H9 (cell line): Measurements from ENCODE around the gene CYP27C1. TPM values are rescaled to one million over a fixed set of nuclear protein-coding genes. Genes with fewer than 3 reads are reported as not detected.

Experiments
- DNase-seq: peaks from one replicate; pipeline ENCODE4 v3.0.0-alpha.2; 2017
- H2AFZ ChIP-seq: one replicate; pipeline ENCODE4 v1.6.1; 2013; ENCODE audit warnings: mild to moderate bottlenecking, low read length, control low read depth, moderate library complexity
- H2AK5ac ChIP-seq: 2 replicates; pipeline ENCODE4 v1.6.1; 2013; ENCODE audit warnings: low read length, control low read depth, mixed read lengths; ENCODE audit not compliant: insufficient read length
- H2BK120ac ChIP-seq: one replicate; pipeline ENCODE4 v1.6.1; 2013; ENCODE audit warnings: low read depth, mild to moderate bottlenecking, low read length, control low read depth, inconsistent platforms; ENCODE audit not compliant: poor library complexity, severe bottlenecking
- H2BK12ac ChIP-seq: 2 replicates; pipeline ENCODE4 v1.6.1; 2013; ENCODE audit warnings: low read length, control low read depth, mixed read lengths, low read depth; ENCODE audit not compliant: insufficient read length
- H2BK15ac ChIP-seq: 2 replicates; pipeline ENCODE4 v1.6.1; 2013; ENCODE audit warnings: low read depth, low read length, control low read depth
- H2BK20ac ChIP-seq: one replicate; pipeline ENCODE4 v1.6.1; 2013; ENCODE audit warnings: low read depth, mild to moderate bottlenecking, low read length, control low read depth, inconsistent platforms; ENCODE audit not compliant: poor library complexity, severe bottlenecking
- H2BK5ac ChIP-seq: 2 replicates; pipeline ENCODE4 v1.6.1; 2013; ENCODE audit warnings: low read length, control low read depth, mixed read lengths; ENCODE audit not compliant: insufficient read length
- H3K14ac ChIP-seq: 2 replicates; pipeline ENCODE4 v1.6.1; 2013; ENCODE audit warnings: low read length, control low read depth; ENCODE audit not compliant: insufficient read depth
- H3K18ac ChIP-seq: 2 replicates; pipeline ENCODE4 v1.6.1; 2013; ENCODE audit warnings: low read depth, mild to moderate bottlenecking, mixed read lengths, low read length, control low read depth; ENCODE audit not compliant: insufficient read length
- H3K23ac ChIP-seq: 2 replicates; pipeline ENCODE4 v1.6.1; 2013; ENCODE audit warnings: low read length, control low read depth, mixed read lengths, low read depth; ENCODE audit not compliant: insufficient read length
- H3K23me2 ChIP-seq: 2 replicates; pipeline ENCODE4 v1.6.1; 2013; ENCODE audit warnings: low read depth, mild to moderate bottlenecking, mixed read lengths, low read length, control low read depth; ENCODE audit not compliant: insufficient read length, poor library complexity, severe bottlenecking
- H3K27ac ChIP-seq: 2 replicates; pipeline ENCODE4 v1.5.1; 2013; ENCODE audit warnings: low read length, control low read depth, mixed read lengths, low read depth; ENCODE audit not compliant: insufficient read length
- H3K27me3 ChIP-seq: 2 replicates; pipeline ENCODE4 v1.6.1; 2013; ENCODE audit warnings: low read length, control low read depth, inconsistent platforms; ENCODE audit not compliant: insufficient read depth
- H3K4ac ChIP-seq: 2 replicates; pipeline ENCODE4 v1.6.1; 2013; ENCODE audit warnings: low read depth, mild to moderate bottlenecking, control low read depth, inconsistent platforms, low read length, moderate library complexity
- H3K4me1 ChIP-seq: 2 replicates; pipeline ENCODE4 v1.6.1; 2013; ENCODE audit warnings: low read length, control low read depth, inconsistent platforms; ENCODE audit not compliant: insufficient read depth
- H3K4me2 ChIP-seq: 2 replicates; pipeline ENCODE4 v1.6.1; 2013; ENCODE audit warnings: low read length, control low read depth, mixed read lengths; ENCODE audit not compliant: insufficient read length, insufficient read depth
- H3K56ac ChIP-seq: 2 replicates; pipeline ENCODE4 v1.6.1; 2013; ENCODE audit warnings: low read depth, mild to moderate bottlenecking, mixed read lengths, low read length, control low read depth; ENCODE audit not compliant: insufficient read length
- H3K79me1 ChIP-seq: 2 replicates; pipeline ENCODE4 v1.6.1; 2013; ENCODE audit warnings: low read depth, mild to moderate bottlenecking, moderate library complexity, low read length, control low read depth, inconsistent platforms; ENCODE audit not compliant: insufficient read depth, poor library complexity, severe bottlenecking
- H3K79me2 ChIP-seq: 2 replicates; pipeline ENCODE4 v1.6.1; 2013; ENCODE audit warnings: low read length, control low read depth, inconsistent platforms; ENCODE audit not compliant: insufficient read depth
- H3K9ac ChIP-seq: 2 replicates; pipeline ENCODE4 v1.6.1; 2013; ENCODE audit warnings: low read length, control low read depth, mixed read lengths; ENCODE audit not compliant: insufficient read length; ENCODE audit errors: extremely low read depth
- H3K9me3 ChIP-seq: one replicate; pipeline ENCODE4 v1.6.1; 2013; ENCODE audit warnings: low read depth, low read length, inconsistent platforms; ENCODE audit not compliant: control insufficient read depth
- H3T11ph ChIP-seq: one replicate; pipeline ENCODE4 v1.6.1; 2013; ENCODE audit warnings: mild to moderate bottlenecking, low read length, control low read depth, inconsistent platforms
- H4K20me1 ChIP-seq: one replicate; pipeline ENCODE4 v1.6.1; 2013; ENCODE audit not compliant: control insufficient read depth, insufficient read length, insufficient read depth
- H4K5ac ChIP-seq: 2 replicates; pipeline ENCODE4 v1.6.1; 2013; ENCODE audit warnings: low read depth, mild to moderate bottlenecking, mixed read lengths, low read length, control low read depth; ENCODE audit not compliant: insufficient read length
- H4K8ac ChIP-seq: replicated peaks from 2 replicates; pipeline ENCODE4 v1.6.1; 2013; ENCODE audit warnings: low read length, control low read depth, mixed read lengths, low read depth; ENCODE audit not compliant: insufficient read length
- H4K91ac ChIP-seq: 2 replicates; pipeline ENCODE4 v1.6.1; 2013; ENCODE audit warnings: low read depth, mild to moderate bottlenecking, moderate library complexity, mixed read lengths, low read length, control low read depth; ENCODE audit not compliant: insufficient read length
- H3K27ac Mint-ChIP-seq, 3 experiments: 2 replicates in 2 of 3; 3 replicates in 1 of 3; pipeline ENCODE4 v1.8.0; 2020 to 2021; ENCODE audit warnings: mixed read lengths in 3 of 3, mild to moderate bottlenecking in 1 of 3, moderate library complexity in 1 of 3
- H3K27me3 Mint-ChIP-seq: 2 replicates; pipeline ENCODE4 v1.8.0; 2021; ENCODE audit warnings: low read depth, mild to moderate bottlenecking, moderate library complexity, mixed read lengths
- H3K36me3 Mint-ChIP-seq, 3 experiments: 2 replicates in 2 of 3; 3 replicates in 1 of 3; pipeline ENCODE4 v1.8.0; 2020 to 2021; ENCODE audit warnings: low read depth in 3 of 3, mixed read lengths in 3 of 3; ENCODE audit not compliant: insufficient read depth in 1 of 3
- H3K4me1 Mint-ChIP-seq, 2 experiments: 2 replicates each; pipeline ENCODE4 v1.8.0; 2020; ENCODE audit warnings: mixed read lengths in 2 of 2
- H3K4me3 Mint-ChIP-seq, 2 experiments: 2 replicates in 1 of 2; 3 replicates in 1 of 2; pipeline ENCODE4 v1.8.0; 2020 to 2021; ENCODE audit warnings: mild to moderate bottlenecking in 2 of 2, mixed read lengths in 2 of 2, moderate library complexity in 1 of 2
- H3K9me3 Mint-ChIP-seq, 2 experiments: 2 replicates in 1 of 2; 3 replicates in 1 of 2; pipeline ENCODE4 v1.8.0; 2020; ENCODE audit warnings: mild to moderate bottlenecking in 2 of 2, mixed read lengths in 2 of 2, moderate library complexity in 1 of 2
- WGBS: extraction: QIAGEN DNeasy Blood & Tissue Kit; methylation state at CpG from one replicate; pipeline ENCODE4 v1.1.7; 2013; ENCODE audit warnings: missing lambda C conversion rate, low lambda C conversion rate, mixed read lengths; ENCODE audit not compliant: insufficient read length; ENCODE audit errors: extremely low coverage; 5-methylcytosine and 5-hydroxymethylcytosine counted together
- total RNA-seq: library from RNA; stranded (reverse); gene quantifications from 2 replicates; pipeline ENCODE4 v1.2.1, GENCODE V29; 2021
- TF ChIP-seq, protein P1 (sequence below): fragments of 200-600 bp; sonication (generic); conservative IDR thresholded peaks from 3 replicates; pipeline ENCODE4 v1.8.0; 2021; ENCODE audit warnings: antibody characterized with exemption, mild to moderate bottlenecking

CYP27C1 gene
- total RNA-seq, 1 experiment from 2014 or later = 2.3 TPM

DNA sequence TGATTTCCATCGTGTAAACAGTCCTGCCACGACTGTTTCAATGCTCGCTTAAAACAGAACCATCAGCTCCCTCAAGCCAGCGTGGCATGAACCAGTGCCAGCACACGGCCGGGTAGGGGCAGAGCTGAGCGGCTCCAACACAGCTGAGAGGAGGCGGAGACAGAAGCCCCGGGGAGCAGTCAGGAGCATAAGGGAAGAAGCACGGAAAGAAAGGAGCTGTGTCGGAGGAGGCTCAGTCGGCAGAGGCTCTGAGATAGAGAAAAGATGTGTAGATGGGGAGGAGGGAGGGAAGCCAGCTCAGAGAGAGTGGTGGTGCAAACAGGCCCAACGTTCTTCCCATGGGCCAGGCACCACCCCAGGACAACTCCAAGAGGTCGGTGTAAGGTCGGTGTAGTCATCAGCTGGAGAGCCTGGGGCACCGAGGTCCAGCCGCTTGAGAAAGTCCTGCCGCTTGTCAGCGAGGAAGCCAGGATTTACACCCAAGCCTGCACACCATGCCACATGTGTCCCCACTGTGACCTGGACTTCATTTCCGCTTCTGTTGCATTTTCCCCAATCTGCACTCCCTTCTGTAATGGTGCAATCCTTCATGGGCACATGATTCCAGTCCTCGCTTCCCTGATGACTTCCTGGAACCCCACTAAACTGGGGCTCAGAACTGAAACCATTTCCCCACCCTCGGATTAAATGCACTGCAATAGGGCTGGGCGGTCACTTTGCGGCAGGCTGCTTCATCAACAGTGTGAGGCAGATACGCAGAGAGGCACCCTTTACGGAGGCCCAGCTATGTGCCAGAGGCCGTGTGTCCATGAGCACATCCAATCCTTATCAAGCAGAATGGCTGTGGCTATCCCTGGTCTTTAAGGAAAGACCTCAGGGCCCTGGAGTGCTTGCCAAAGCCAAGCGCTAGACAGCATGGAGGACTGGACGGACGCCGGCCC, 43.5 kb downstream of the CYP27C1 start:
- no peak for DNase-seq
- Histone ChIP-seq H3K79me2 (no peaks in the 10 kb centered on the region), H2BK120ac (no peak overlapping the region), H2BK20ac (no peak overlapping the region), H3K9me3 (no peaks in the 10 kb centered on the region), H2BK5ac (no peak overlapping the region), H3K4me1 (no peaks in the 10 kb centered on the region), H4K5ac (no peak overlapping the region), H3K18ac (no peak overlapping the region), H4K8ac (no peak overlapping the region), H3K27ac (no peak overlapping the region), H2BK12ac (no peak overlapping the region), H3K79me1 (no peaks in the 10 kb centered on the region), H3T11ph (no peak overlapping the region), H2BK15ac (no peak overlapping the region), H2AK5ac (no peak overlapping the region), H4K20me1 (no peaks in the 10 kb centered on the region), H3K56ac (no peak overlapping the region), H2AFZ (no peak overlapping the region), H3K23me2 (no peaks in the 10 kb centered on the region), H3K9ac (no peak overlapping the region), H3K27me3 (no peaks in the 10 kb centered on the region), H4K91ac (no peak overlapping the region), H3K4me2 (no peak overlapping the region), H3K23ac (no peak overlapping the region), H3K14ac (no peak overlapping the region; the same call in 1 of the 2 replicates), H3K4ac (no peak overlapping the region)
- Mint-ChIP-seq H3K4me3 (no peak overlapping the region), H3K27me3 (peaks cover 17% of the 10 kb centered on the region), H3K9me3 (peaks cover 18 to 19% of the 10 kb centered on the region in 2 experiments), H3K27ac (no peak overlapping the region; a peak in 1 of 7 replicates), H3K4me1 (peaks cover 7 to 9% of the 10 kb centered on the region in 2 experiments), H3K36me3 (peaks cover 2 to 11% (median 8%) of the 10 kb centered on the region in 3 experiments; a peak in 5 of 7 replicates)
- no CpG with 5 or more reads among the region's 31 CpGs for WGBS
- TF ChIP-seq, protein P1, sequence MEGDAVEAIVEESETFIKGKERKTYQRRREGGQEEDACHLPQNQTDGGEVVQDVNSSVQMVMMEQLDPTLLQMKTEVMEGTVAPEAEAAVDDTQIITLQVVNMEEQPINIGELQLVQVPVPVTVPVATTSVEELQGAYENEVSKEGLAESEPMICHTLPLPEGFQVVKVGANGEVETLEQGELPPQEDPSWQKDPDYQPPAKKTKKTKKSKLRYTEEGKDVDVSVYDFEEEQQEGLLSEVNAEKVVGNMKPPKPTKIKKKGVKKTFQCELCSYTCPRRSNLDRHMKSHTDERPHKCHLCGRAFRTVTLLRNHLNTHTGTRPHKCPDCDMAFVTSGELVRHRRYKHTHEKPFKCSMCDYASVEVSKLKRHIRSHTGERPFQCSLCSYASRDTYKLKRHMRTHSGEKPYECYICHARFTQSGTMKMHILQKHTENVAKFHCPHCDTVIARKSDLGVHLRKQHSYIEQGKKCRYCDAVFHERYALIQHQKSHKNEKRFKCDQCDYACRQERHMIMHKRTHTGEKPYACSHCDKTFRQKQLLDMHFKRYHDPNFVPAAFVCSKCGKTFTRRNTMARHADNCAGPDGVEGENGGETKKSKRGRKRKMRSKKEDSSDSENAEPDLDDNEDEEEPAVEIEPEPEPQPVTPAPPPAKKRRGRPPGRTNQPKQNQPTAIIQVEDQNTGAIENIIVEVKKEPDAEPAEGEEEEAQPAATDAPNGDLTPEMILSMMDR = peak; percentile 18; the same call in 1 of the 3 replicates
